ENCODE results near the gene FNDC3B. TPM values are rescaled to one million over a fixed set of nuclear protein-coding genes. Genes with fewer than 3 reads are reported as not detected.

The FNDC3B gene
- total and polyA plus RNA-seq, 2 donors (not counting 3 experiments of a cell fraction or from before 2014, with no cell fraction given): 91.6 to 295 TPM

GRCh38 chr3:172333692-172334457, 294.5 kb downstream of the FNDC3B start:
- H3K27ac ChIP-seq (ENCODE audit: insufficient read depth, low read depth, low read length): no peak overlapping the region
- no peaks in the 10 kb centered on the region for H3K27me3 ChIP-seq (ENCODE audit: control insufficient read depth in 2 of 2, insufficient read depth in 2 of 2, low read length in 2 of 2)
- POLR2A ChIA-PET: interaction anchor here (0.7 kb wide), 1 partner anchor 1622 kb away, joined by 3 read pairs; no protein-coding TSS in a partner anchor
- TF ChIP-seq FOS (IDR thresholded peaks at IDR 0.05; ENCODE audit: borderline replicate concordance, insufficient read depth, low read length) (no peak), CTCF (IDR thresholded peaks at IDR 0.05; ENCODE audit: extremely low read depth in 1 of 2, insufficient read depth in 1 of 2, low read depth in 1 of 2, low read length in 2 of 2) (peak in 1 of 2 donors; percentile 8)
- TF ChIP-seq, protein P1, sequence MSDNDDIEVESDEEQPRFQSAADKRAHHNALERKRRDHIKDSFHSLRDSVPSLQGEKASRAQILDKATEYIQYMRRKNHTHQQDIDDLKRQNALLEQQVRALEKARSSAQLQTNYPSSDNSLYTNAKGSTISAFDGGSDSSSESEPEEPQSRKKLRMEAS (IDR thresholded peaks at IDR 0.05; ENCODE audit: insufficient read depth, insufficient read length): no peak
- H3K4me1 ChIP-seq (ENCODE audit: control insufficient read depth, extremely low read depth, insufficient read depth, low read length): no peaks in the 10 kb centered on the region
- no peak overlapping the region for H2AFZ ChIP-seq (ENCODE audit: low read depth, low read length)
- intact Hi-C loops (cut with micrococcal nuclease) (loop anchor here (5.0 kb wide), 1 partner anchor 552 kb away; no protein-coding TSS in a partner anchor), dilution Hi-C loops (cut with MboI; ENCODE audit: extremely low pct_ligation_motif_present, low sequenced_read_pairs) (no loop called here)
- H3K79me2 ChIP-seq (ENCODE audit: control insufficient read depth, insufficient read depth, low read length): peaks cover 2% of the 10 kb centered on the region
- FAIRE-seq (no peak), DNase-seq (ENCODE audit: low read depth, low spot score) (no peak)
- BruUV-seq (replicated peaks): no TSS peak
- H3K9ac ChIP-seq (replicated peaks; ENCODE audit: extremely low read depth, insufficient read depth, low read length): no peak overlapping the region
- no peak overlapping the region for H3K4me3 ChIP-seq (replicated peaks in 1 of 3; ENCODE audit: insufficient read depth in 1 of 3, low read depth in 1 of 3, low read length in 3 of 3)
- peaks cover 2% of the 10 kb centered on the region for H4K20me1 ChIP-seq (replicated peaks; ENCODE audit: control insufficient read depth, extremely low read depth, insufficient read depth, low read length)
- H3K9me1 ChIP-seq (replicated peaks; ENCODE audit: control insufficient read depth, extremely low read depth, insufficient read depth, low read length): no peaks in the 10 kb centered on the region
- peaks cover 32 to 45% of the 10 kb centered on the region in 2 experiments for H3K36me3 ChIP-seq (ENCODE audit: control insufficient read depth in 2 of 2, extremely low read depth in 1 of 2, insufficient read depth in 2 of 2, low read length in 2 of 2)
- no peaks in the 10 kb centered on the region for H3K9me3 ChIP-seq (replicated peaks; ENCODE audit: control insufficient read depth, insufficient read depth, low read length)
- CTCF ChIA-PET: interaction anchor here (0.6 to 3.4 kb wide), 10 partner anchors 13 to 720 kb away, joined by 3 to 68 read pairs (median 3); no protein-coding TSS in a partner anchor
- no peak overlapping the region for H3K4me2 ChIP-seq (ENCODE audit: insufficient read depth, low read length)
